ENCODE measurements around the gene KRTAP6-2.

Gene KRTAP6-2

GRCh38 chr21:30612132-30612531 is 13.4 kb upstream of the KRTAP6-2 start:
- no peak for TF ChIP-seq CTCF (IDR thresholded peaks at IDR 0.05; ENCODE audit: insufficient read depth, missing control alignments)
- no peak for DNase-seq (ENCODE audit: insufficient read length, low spot score)
- FAIRE-seq = no peak

GRCh38 chr21:30605968-30606367 is 7.3 kb upstream of the KRTAP6-2 start:
- TF ChIP-seq CTCF (IDR thresholded peaks at IDR 0.05; ENCODE audit: insufficient read depth, missing control alignments) = no peak
- DNase-seq (ENCODE audit: insufficient read length, low spot score) (no peak), FAIRE-seq (no peak)

- FAIRE-seq (no peak), DNase-seq (ENCODE audit: insufficient read length, low spot score) (no peak)
- TF ChIP-seq CTCF (IDR thresholded peaks at IDR 0.05; ENCODE audit: insufficient read depth, missing control alignments) = no peak
Measured at GRCh38 chr21:30600787-30601186, 2.1 kb upstream of the KRTAP6-2 start, which contains the start of gene KRTAP22-1. KRTAP22-1 (plus strand) TSS chr21:30601087.

GRCh38 chr21:30592140-30592539 is 6.6 kb downstream of the KRTAP6-2 start, which contains the start of gene KRTAP6-3:
KRTAP6-3 (plus strand) TSS chr21:30592440; CDS start chr21:30592446, 6 bp downstream.
- no peak for FAIRE-seq

GRCh38 chr21:30590297-30590696 is 8.4 kb downstream of the KRTAP6-2 start, which contains the start of gene KRTAP22-2:
KRTAP22-2 (minus strand) TSS chr21:30590397.
- DNase-seq (ENCODE audit: insufficient read length, low spot score) = no peak
- TF ChIP-seq CTCF (IDR thresholded peaks at IDR 0.05; ENCODE audit: insufficient read depth, missing control alignments) = no peak
- no peak for FAIRE-seq

More at GRCh38 chr21:30592140-30592539, 6.6 kb downstream of the KRTAP6-2 start, which contains the start of gene KRTAP6-3:
- DNase-seq (ENCODE audit: insufficient read length, low spot score) = no peak
- no peak for TF ChIP-seq CTCF (IDR thresholded peaks at IDR 0.05; ENCODE audit: insufficient read depth, missing control alignments)

- TF ChIP-seq CTCF (IDR thresholded peaks at IDR 0.05; ENCODE audit: insufficient read depth, missing control alignments) = no peak
- FAIRE-seq (no peak), DNase-seq (ENCODE audit: insufficient read length, low spot score) (no peak)
Measured at GRCh38 chr21:30582870-30583269, 15.8 kb downstream of the KRTAP6-2 start.

GRCh38 chr21:30580132-30580531 is 18.6 kb downstream of the KRTAP6-2 start:
- FAIRE-seq = no peak
- TF ChIP-seq CTCF (IDR thresholded peaks at IDR 0.05; ENCODE audit: insufficient read depth, missing control alignments) = no peak
- DNase-seq (ENCODE audit: insufficient read length, low spot score) = no peak

All from D721Med (cell line).